ENCODE results near the gene GLIPR1.

The GLIPR1 gene

GRCh38 chr12:75529316-75529715, 48.8 kb downstream of the GLIPR1 start:
- TF ChIP-seq CTCF (IDR thresholded peaks at IDR 0.05; ENCODE audit: control extremely low read depth, extremely low read depth, low read depth, missing control alignments): no peak
- ChIA-PET POLR2A (no interaction called here), CTCF (interaction anchor here (1.1 to 4.8 kb wide), 6 partner anchors 16 to 511 kb away, joined by 4 to 48 read pairs (median 4); partner anchors contain the start of gene PHLDA1)
- no peak for DNase-seq (ENCODE audit: extremely low spot score)

DNA sequence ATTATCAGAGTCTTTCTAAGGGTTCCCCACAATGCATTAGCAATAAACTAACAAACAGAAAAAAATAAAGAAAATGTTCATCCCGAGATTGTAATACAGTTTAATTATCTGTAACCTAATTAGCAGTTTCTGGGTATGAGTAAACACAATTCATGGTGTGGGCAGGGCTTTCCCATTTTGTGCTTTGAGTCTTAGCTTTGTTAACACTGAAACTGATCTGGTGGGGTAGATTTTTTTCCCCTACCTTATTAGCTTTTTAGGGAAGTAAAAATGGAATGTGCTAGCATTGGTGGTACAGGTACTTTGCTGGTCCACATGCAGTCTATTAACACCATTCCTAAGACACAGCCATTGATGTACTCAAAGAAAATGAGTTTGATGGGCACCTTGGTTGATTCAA, 49.3 kb downstream of the GLIPR1 start:
- TF ChIP-seq CTCF (IDR thresholded peaks at IDR 0.05; ENCODE audit: control extremely low read depth, extremely low read depth, low read depth, missing control alignments): no peak
- CTCF ChIA-PET: no interaction called here
- POLR2A ChIA-PET: no interaction called here
- no peak for DNase-seq (ENCODE audit: extremely low spot score)

GRCh38 chr12:75533239-75533638, 52.7 kb downstream of the GLIPR1 start:
- no peak for TF ChIP-seq CTCF (IDR thresholded peaks at IDR 0.05; ENCODE audit: control extremely low read depth, extremely low read depth, low read depth, missing control alignments)
- DNase-seq (ENCODE audit: extremely low spot score): no peak
- ChIA-PET POLR2A (no interaction called here), CTCF (no interaction called here)

DNA sequence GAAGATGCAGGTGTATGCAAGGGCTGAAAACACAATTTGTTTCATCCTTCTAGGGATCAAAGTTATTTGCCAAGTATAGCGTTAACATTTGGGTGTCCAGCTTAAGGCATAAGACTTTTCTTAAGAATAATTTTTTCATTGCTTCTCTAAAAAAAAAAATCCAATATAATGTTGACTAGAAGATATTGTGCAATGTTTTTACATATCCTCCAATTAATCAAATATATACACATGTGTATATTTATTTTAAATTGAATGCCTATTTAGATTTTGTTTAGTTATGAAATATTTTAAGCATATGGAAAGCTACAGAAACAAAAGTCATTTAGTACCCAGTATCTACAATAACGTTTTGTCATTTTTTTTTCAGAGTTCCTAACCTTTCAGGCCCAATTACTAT, 59.3 kb downstream of the GLIPR1 start:
- ChIA-PET POLR2A (no interaction called here), CTCF (interaction anchor here (1.0 kb wide), 1 partner anchor 13 kb away, joined by 3 read pairs; no protein-coding TSS in a partner anchor)
- TF ChIP-seq CTCF (IDR thresholded peaks at IDR 0.05; ENCODE audit: control extremely low read depth, extremely low read depth, low read depth, missing control alignments): no peak
- DNase-seq (ENCODE audit: extremely low spot score): no peak

- no peak for TF ChIP-seq CTCF (IDR thresholded peaks at IDR 0.05; ENCODE audit: control extremely low read depth, extremely low read depth, low read depth, missing control alignments)
- POLR2A ChIA-PET: no interaction called here
- CTCF ChIA-PET: interaction anchor here (1.0 to 1.8 kb wide), 5 partner anchors 11 to 494 kb away, joined by 3 to 8 read pairs (median 5); no protein-coding TSS in a partner anchor
- no peak for DNase-seq (ENCODE audit: extremely low spot score)
Observed at GRCh38 chr12:75542942-75543341, 62.4 kb downstream of the GLIPR1 start.

GRCh38 chr12:75543529-75543928, 63.0 kb downstream of the GLIPR1 start:
- no peak for DNase-seq (ENCODE audit: extremely low spot score)
- TF ChIP-seq CTCF (IDR thresholded peaks at IDR 0.05; ENCODE audit: control extremely low read depth, extremely low read depth, low read depth, missing control alignments): no peak
- ChIA-PET POLR2A (no interaction called here), CTCF (interaction anchor here (1.0 to 1.8 kb wide), 4 partner anchors 11 to 494 kb away, joined by 3 to 8 read pairs (median 6); no protein-coding TSS in a partner anchor)
